Fibroblast of lung (primary cell): ENCODE measurements around the gene WNT11.

Source experiments
- CTCF ChIP-seq, 2 donors: IDR thresholded peaks in 1 of 2; conservative IDR thresholded peaks in 1 of 2; 1 replicate in 1 of 2; 2 replicates in 1 of 2; pipeline ENCODE4 v1.5.1; 2011 to 2012; ENCODE audit warnings: low read length in 2 of 2, control low read depth in 1 of 2, inconsistent platforms in 1 of 2, low read depth in 1 of 2, mild to moderate bottlenecking in 1 of 2
- EZH2 ChIP-seq: IDR thresholded peaks from 2 replicates; pipeline ENCODE4 v1.5.1; 2012; ENCODE audit warnings: low read length, control low read depth, mild to moderate bottlenecking; ENCODE audit errors: missing control alignments

- no peak for TF ChIP-seq CTCF (conservative IDR thresholded peaks at IDR 0.05 in 1 of 2, IDR thresholded peaks at IDR 0.05 in 1 of 2; ENCODE audit: low read depth in 1 of 2, low read length in 2 of 2)
- no peak for TF ChIP-seq EZH2
Measured at GRCh38 chr11:76148941-76149613, 57.2 kb downstream of the WNT11 start.
